A673 (cell line): ENCODE data around the gene LMO7. TPM values are rescaled to one million over a fixed set of nuclear protein-coding genes. Genes with fewer than 3 reads are reported as not detected.
A peak's percentile ranks its signal among the peaks of the same experiment; 100 is the strongest.

ENCODE experiments used
- BruUV-seq: library from RNA; stranded (reverse); fragments of 400-500 nt; replicated peaks from 2 replicates; lab custom pipeline; 2021; lab: Mats Ljungman, UMichigan
- CTCF ChIA-PET: fragments of 300-600 bp; sonication (Branson Sonifier 250); formaldehyde crosslinking; loops from one replicate; lab custom pipeline; 2022; ENCODE audit warnings: antibody characterized with exemption; lab: Charles Lee
- POLR2A ChIA-PET: fragments of 300-600 bp; sonication (Branson Sonifier 250); formaldehyde crosslinking; loops from one replicate; lab custom pipeline; 2022; ENCODE audit warnings: antibody characterized with exemption; ENCODE audit not compliant: low non-redundant PET; lab: Charles Lee
- DNase-seq: peaks from one replicate; pipeline ENCODE4 v3.0.0-alpha.2; 2015; ENCODE audit warnings: low spot score
- H3K27ac ChIP-seq: fragments of 200-600 bp; sonication (generic); 2 replicates; pipeline ENCODE4 v1.5.1; 2016; ENCODE audit warnings: mixed run types, low read depth, mild to moderate bottlenecking, mixed read lengths, antibody characterized with exemption, low read length; ENCODE audit not compliant: poor library complexity, severe bottlenecking
- H3K27me3 ChIP-seq: fragments of 200-600 bp; sonication (generic); replicated peaks from 2 replicates; pipeline ENCODE4 v1.6.1; 2017; ENCODE audit warnings: mixed run types, low read depth, mild to moderate bottlenecking, mixed read lengths, antibody characterized with exemption, low read length; ENCODE audit not compliant: insufficient read depth, poor library complexity
- H3K36me3 ChIP-seq: fragments of 200-600 bp; sonication (generic); 2 replicates; pipeline ENCODE4 v1.6.1; 2016; ENCODE audit warnings: mixed run types, mild to moderate bottlenecking, mixed read lengths, antibody characterized with exemption, low read length; ENCODE audit not compliant: insufficient read depth, poor library complexity, severe bottlenecking
- H3K4me1 ChIP-seq: fragments of 200-600 bp; sonication (generic); 2 replicates; pipeline ENCODE4 v1.6.1; 2017; ENCODE audit warnings: mixed run types, mild to moderate bottlenecking, mixed read lengths, antibody characterized with exemption, low read length; ENCODE audit not compliant: insufficient read depth, poor library complexity, severe bottlenecking
- H3K4me3 ChIP-seq: fragments of 200-600 bp; sonication (generic); 2 replicates; pipeline ENCODE4 v1.5.1; 2016; ENCODE audit warnings: low read depth, mixed run types, mild to moderate bottlenecking, mixed read lengths, low read length; ENCODE audit not compliant: poor library complexity, severe bottlenecking
- H3K9me3 ChIP-seq: fragments of 200-600 bp; sonication (generic); 2 replicates; pipeline ENCODE4 v1.6.1; 2016; ENCODE audit warnings: mixed run types, low read depth, mild to moderate bottlenecking, mixed read lengths, antibody characterized with exemption, low read length; ENCODE audit not compliant: poor library complexity, severe bottlenecking
- CTCF ChIP-seq: fragments of 300-800, 200-600 bp; sonication (generic); conservative IDR thresholded peaks from 2 replicates; pipeline ENCODE4 v1.5.1; 2017; ENCODE audit warnings: low read depth, mild to moderate bottlenecking, antibody characterized with exemption, low read length, moderate library complexity, mixed read lengths
- EZH2 ChIP-seq: fragments of 200-600 bp; sonication (generic); IDR thresholded peaks from 2 replicates; pipeline ENCODE4 v1.6.1; 2017; ENCODE audit warnings: borderline replicate concordance, low read depth, mild to moderate bottlenecking, mixed read lengths, antibody characterized with exemption, low read length; ENCODE audit not compliant: poor library complexity, severe bottlenecking
- intact Hi-C: fragments of 100-400 bp; cut with micrococcal nuclease; formaldehyde crosslinking; loops from one replicate; pipeline ENCODE4 v1.10.0; 2022; ENCODE audit not compliant: unreplicated experiment
- total RNA-seq: library from RNA; stranded (reverse); gene quantifications from 2 replicates; pipeline ENCODE4 v1.2.3, GENCODE V29; 2021

The LMO7 gene
- total RNA-seq, 1 experiment from 2014 or later = 20.3 TPM

- BruUV-seq = no TSS peak
- CTCF ChIA-PET = interaction anchor here (2.0 kb wide), 1 partner anchor 174 kb away, joined by 7 read pairs; no protein-coding TSS in a partner anchor
- Histone ChIP-seq H3K4me1 (no peaks in the 10 kb centered on the region), H3K27me3 (peaks cover 10% of the 10 kb centered on the region), H3K36me3 (no peaks in the 10 kb centered on the region), H3K27ac (no peak overlapping the region), H3K9me3 (no peaks in the 10 kb centered on the region), H3K4me3 (no peak overlapping the region)
- POLR2A ChIA-PET = no interaction called here
- intact Hi-C loops = loop anchor here (2.0 to 5.0 kb wide), 2 partner anchors 175 to 303 kb away; no protein-coding TSS in a partner anchor
- no peak for DNase-seq
- TF ChIP-seq EZH2 (no peak), CTCF (no peak)
Observed at GRCh38 chr13:75869981-75870380, 233.9 kb downstream of the LMO7 start.

DNA sequence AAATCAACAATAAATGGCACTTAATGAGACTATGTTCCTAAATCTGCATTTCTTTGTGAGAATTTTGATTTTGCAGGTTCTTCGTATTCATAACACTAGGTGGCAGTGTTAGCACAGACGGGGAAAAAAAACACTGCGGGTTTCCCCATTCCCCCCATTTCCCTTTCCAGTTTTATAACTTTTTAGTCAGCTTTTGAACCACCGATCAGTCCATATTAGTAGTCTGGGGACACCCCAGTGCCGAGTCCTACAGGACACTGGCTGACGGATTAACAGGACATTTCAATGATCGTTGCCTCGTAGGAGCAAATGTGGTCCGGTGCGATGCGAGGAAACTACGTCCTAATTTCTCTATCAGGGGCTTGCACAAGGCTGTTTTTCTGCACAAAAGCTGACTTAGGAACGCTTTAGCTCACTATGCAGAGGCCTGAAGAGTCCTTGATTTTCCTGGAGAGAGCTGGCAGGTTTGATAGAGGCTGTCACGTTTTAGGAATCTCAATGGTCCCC, 234.3 kb downstream of the LMO7 start:
- intact Hi-C loops = loop anchor here (2.0 to 5.0 kb wide), 2 partner anchors 176 to 303 kb away; no protein-coding TSS in a partner anchor
- ChIA-PET CTCF (interaction anchor here (2.0 kb wide), 1 partner anchor 174 kb away, joined by 7 read pairs; no protein-coding TSS in a partner anchor), POLR2A (no interaction called here)
- TF ChIP-seq EZH2 (no peak), CTCF (peak; percentile 84)
- no TSS peak for BruUV-seq
- peaks cover 13% of the 10 kb centered on the region for H3K27me3 ChIP-seq
- no peak overlapping the region for H3K4me3 ChIP-seq
- H3K4me1 ChIP-seq = no peaks in the 10 kb centered on the region
- H3K36me3 ChIP-seq = no peaks in the 10 kb centered on the region
- DNase-seq = peak; percentile 39
- no peak overlapping the region for H3K27ac ChIP-seq
- H3K9me3 ChIP-seq = no peaks in the 10 kb centered on the region

GRCh38 chr13:75871059-75871458, 234.9 kb downstream of the LMO7 start:
- Histone ChIP-seq H3K27ac (no peak overlapping the region), H3K36me3 (no peaks in the 10 kb centered on the region), H3K4me3 (no peak overlapping the region), H3K27me3 (peaks cover 13% of the 10 kb centered on the region), H3K9me3 (no peaks in the 10 kb centered on the region), H3K4me1 (no peaks in the 10 kb centered on the region)
- CTCF ChIA-PET = interaction anchor here (2.0 kb wide), 1 partner anchor 175 kb away, joined by 7 read pairs; no protein-coding TSS in a partner anchor
- TF ChIP-seq CTCF (no peak), EZH2 (no peak)
- BruUV-seq = no TSS peak
- POLR2A ChIA-PET = no interaction called here
- DNase-seq = no peak
- intact Hi-C loops = loop anchor here (2.0 to 5.0 kb wide), 2 partner anchors 176 to 304 kb away; no protein-coding TSS in a partner anchor
